Brain microvascular endothelial cell (primary cell): ENCODE data around the gene SLC8A3.

Experiments used
- DNase-seq: peaks from one replicate; pipeline ENCODE4 v3.0.0-alpha.2; 2020
- H3K27ac ChIP-seq: fragments of 250-450 bp; sonication (Bioruptor Pico); 2 replicates; pipeline ENCODE4 v1.5.1; 2020; ENCODE audit warnings: mild to moderate bottlenecking, moderate library complexity
- H3K27me3 ChIP-seq: fragments of 250-450 bp; sonication (Bioruptor Pico); replicated peaks from 2 replicates; pipeline ENCODE4 v1.5.1; 2020; ENCODE audit warnings: mild to moderate bottlenecking
- H3K36me3 ChIP-seq: fragments of 250-450 bp; sonication (Bioruptor Pico); replicated peaks from 2 replicates; pipeline ENCODE4 v1.5.1; 2020; ENCODE audit warnings: mild to moderate bottlenecking
- H3K4me3 ChIP-seq: 2 replicates; pipeline ENCODE4 v1.5.1; 2011; ENCODE audit warnings: low read depth, mild to moderate bottlenecking, control low read depth, low read length, moderate library complexity
- CTCF ChIP-seq: IDR thresholded peaks from 2 replicates; pipeline ENCODE4 v1.5.1; 2011; ENCODE audit warnings: low read depth, mild to moderate bottlenecking, moderate library complexity, low read length, control low read depth, inconsistent platforms; ENCODE audit errors: missing control alignments
- in situ Hi-C: cut with HindIII; loops from 2 replicates; pipeline ENCODE4 v1.10.0; 2017; ENCODE audit warnings: low sequenced_read_pairs, low pct_ligation_motif_present

Gene SLC8A3

GRCh38 chr14:70213721-70214282 is 25.1 kb upstream of the SLC8A3 start:
- no peaks in the 10 kb centered on the region for H3K36me3 ChIP-seq

GRCh38 chr14:70212752-70213151 is 24.0 kb upstream of the SLC8A3 start:
- in situ Hi-C loops = no loop called here
- Histone ChIP-seq H3K36me3 (no peaks in the 10 kb centered on the region), H3K27me3 (no peaks in the 10 kb centered on the region), H3K4me3 (no peak overlapping the region), H3K27ac (no peak overlapping the region)
- DNase-seq = no peak
- TF ChIP-seq CTCF = no peak

More at GRCh38 chr14:70213721-70214282, 25.1 kb upstream of the SLC8A3 start:
- in situ Hi-C loops = no loop called here
- H3K27ac ChIP-seq = no peak overlapping the region
- no peak for TF ChIP-seq CTCF
- H3K27me3 ChIP-seq = no peaks in the 10 kb centered on the region
- no peak overlapping the region for H3K4me3 ChIP-seq
- DNase-seq = no peak

- no peaks in the 10 kb centered on the region for H3K27me3 ChIP-seq
- DNase-seq = no peak
- in situ Hi-C loops = no loop called here
- no peaks in the 10 kb centered on the region for H3K36me3 ChIP-seq
- H3K4me3 ChIP-seq = no peak overlapping the region
- TF ChIP-seq CTCF = no peak
- no peak overlapping the region for H3K27ac ChIP-seq
Measured at GRCh38 chr14:70208380-70208779, 19.6 kb upstream of the SLC8A3 start.

GRCh38 chr14:70203686-70204085 is 14.9 kb upstream of the SLC8A3 start:
- TF ChIP-seq CTCF = no peak
- in situ Hi-C loops = no loop called here
- Histone ChIP-seq H3K36me3 (no peaks in the 10 kb centered on the region), H3K27me3 (no peaks in the 10 kb centered on the region), H3K27ac (no peak overlapping the region), H3K4me3 (no peak overlapping the region)
- DNase-seq = no peak

GRCh38 chr14:70201994-70202393 is 13.2 kb upstream of the SLC8A3 start:
- Histone ChIP-seq H3K27ac (no peak overlapping the region), H3K4me3 (no peak overlapping the region), H3K36me3 (no peaks in the 10 kb centered on the region), H3K27me3 (no peaks in the 10 kb centered on the region)
- DNase-seq = no peak
- TF ChIP-seq CTCF = no peak
- in situ Hi-C loops = no loop called here

GRCh38 chr14:70193396-70193795 is 4.6 kb upstream of the SLC8A3 start:
- Histone ChIP-seq H3K36me3 (no peaks in the 10 kb centered on the region), H3K27ac (no peak overlapping the region), H3K4me3 (no peak overlapping the region), H3K27me3 (peaks cover 5% of the 10 kb centered on the region)
- DNase-seq = no peak
- TF ChIP-seq CTCF = no peak
- in situ Hi-C loops = no loop called here
